ENCODE results near the gene CARD10. TPM values are rescaled to one million over a fixed set of nuclear protein-coding genes. Genes with fewer than 3 reads are reported as not detected.

The CARD10 gene
- total and polyA plus RNA-seq, 2 of the 13 experiments (the other 11 are each of a cell fraction or from before 2014, with no cell fraction given) = 35.2 to 55.8 TPM

- TF ChIP-seq, protein P1, sequence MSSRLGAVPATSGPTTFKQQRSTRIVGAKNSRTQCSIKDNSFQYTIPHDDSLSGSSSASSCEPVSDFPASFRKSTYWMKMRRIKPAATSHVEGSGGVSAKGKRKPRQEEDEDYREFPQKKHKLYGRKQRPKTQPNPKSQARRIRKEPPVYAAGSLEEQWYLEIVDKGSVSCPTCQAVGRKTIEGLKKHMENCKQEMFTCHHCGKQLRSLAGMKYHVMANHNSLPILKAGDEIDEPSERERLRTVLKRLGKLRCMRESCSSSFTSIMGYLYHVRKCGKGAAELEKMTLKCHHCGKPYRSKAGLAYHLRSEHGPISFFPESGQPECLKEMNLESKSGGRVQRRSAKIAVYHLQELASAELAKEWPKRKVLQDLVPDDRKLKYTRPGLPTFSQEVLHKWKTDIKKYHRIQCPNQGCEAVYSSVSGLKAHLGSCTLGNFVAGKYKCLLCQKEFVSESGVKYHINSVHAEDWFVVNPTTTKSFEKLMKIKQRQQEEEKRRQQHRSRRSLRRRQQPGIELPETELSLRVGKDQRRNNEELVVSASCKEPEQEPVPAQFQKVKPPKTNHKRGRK (CRISPR knock-in tag; IDR thresholded peaks at IDR 0.05) = no peak
- TF ChIP-seq ZNF609 (CRISPR knock-in tag; IDR thresholded peaks at IDR 0.05; ENCODE audit: borderline replicate concordance) (no peak), AGO2 (optimal IDR thresholded peaks at IDR 0.05; ENCODE audit: low read depth, low read length) (peak; percentile 56), ZNF790 (CRISPR knock-in tag; IDR thresholded peaks at IDR 0.05; ENCODE audit: borderline replicate concordance) (no peak), ZNF34 (CRISPR knock-in tag; IDR thresholded peaks at IDR 0.05; ENCODE audit: borderline replicate concordance) (no peak), CERS6 (CRISPR knock-in tag; IDR thresholded peaks at IDR 0.05) (no peak), MED13 (CRISPR knock-in tag; IDR thresholded peaks at IDR 0.05) (no peak), PHF20 (CRISPR knock-in tag; IDR thresholded peaks at IDR 0.05) (peak; percentile 39; the same call in 1 of the 2 replicates), SSRP1 (CRISPR knock-in tag; IDR thresholded peaks at IDR 0.05) (0 out of 2 replicates have a peak, but pooled peaks have one; percentile 31), HDAC1 (CRISPR knock-in tag; IDR thresholded peaks at IDR 0.05) (peak; percentile 27; the same call in 1 of the 2 replicates), ZNF3 (CRISPR knock-in tag; IDR thresholded peaks at IDR 0.05) (no peak), ZNF367 (CRISPR knock-in tag; IDR thresholded peaks at IDR 0.05; ENCODE audit: borderline replicate concordance) (no peak), ZNF552 (CRISPR knock-in tag; IDR thresholded peaks at IDR 0.05; ENCODE audit: borderline replicate concordance) (no peak), ZZZ3 (CRISPR knock-in tag; IDR thresholded peaks at IDR 0.05; ENCODE audit: borderline replicate concordance) (no peak), ZNF263 (CRISPR knock-in tag; IDR thresholded peaks at IDR 0.05) (peak; percentile 68), NCOA2 (CRISPR knock-in tag; IDR thresholded peaks at IDR 0.05) (0 out of 2 replicates have a peak, but pooled peaks have one; percentile 24), ZNF414 (CRISPR knock-in tag; IDR thresholded peaks at IDR 0.05) (no peak), ZNF607 (CRISPR knock-in tag; IDR thresholded peaks at IDR 0.05; ENCODE audit: borderline replicate concordance) (no peak), ZNF138 (CRISPR knock-in tag; IDR thresholded peaks at IDR 0.05; ENCODE audit: low read depth) (no peak), ZNF276 (CRISPR knock-in tag; IDR thresholded peaks at IDR 0.05; ENCODE audit: low read depth) (no peak)
Measured at GRCh38 chr22:37486224-37486845, 32.9 kb downstream of the CARD10 start, which contains the start of gene MFNG (continued).

All from HepG2 (cell line).